ENCODE measurements around the gene ZNF891.

The ZNF891 gene

DNA sequence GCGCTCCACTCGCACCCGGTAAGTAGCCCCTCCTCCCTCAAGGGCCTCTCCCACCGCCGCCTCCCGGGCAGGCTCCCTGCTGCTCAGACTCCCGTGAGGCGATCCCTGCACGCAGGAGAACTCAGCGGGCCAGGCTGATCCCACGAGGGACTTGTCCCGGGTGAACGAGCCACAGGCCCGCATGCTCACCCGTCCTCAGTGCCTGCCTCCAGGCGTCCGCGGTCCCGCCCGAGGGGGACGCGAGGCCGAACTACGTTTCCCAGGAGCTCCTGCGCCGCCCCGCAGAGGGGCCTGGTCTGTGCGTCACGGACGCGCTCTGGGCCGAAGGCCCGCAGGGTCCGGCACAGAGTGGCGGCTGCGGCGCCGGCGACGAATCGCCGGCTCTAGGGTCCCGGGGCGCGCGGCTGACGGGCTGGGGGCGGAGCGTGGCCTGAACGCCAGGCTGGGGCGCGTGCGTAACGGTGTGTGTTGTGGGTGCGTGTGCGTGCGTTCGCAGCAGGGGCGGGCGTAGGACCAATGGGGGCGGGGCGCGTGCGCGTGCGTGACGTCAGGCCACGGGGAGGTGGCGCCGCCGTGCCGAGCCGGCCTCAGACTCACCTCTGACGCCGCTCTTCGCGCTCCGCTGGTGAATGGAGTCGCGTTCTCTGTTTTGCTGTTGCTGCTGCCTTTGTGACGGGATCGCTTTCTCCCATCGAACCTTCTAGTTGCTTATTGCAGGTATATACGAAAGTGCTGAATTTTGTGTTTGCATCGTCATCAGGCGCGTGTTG, at the start of gene ZNF891, which contains the start of gene ZNF10:
ZNF891 (minus strand) TSS at position 237 of the 770 bp plus-strand sequence. CDS start 8,356 bp downstream, outside the sequence.
ZNF10 (plus strand) TSS at position 590 of the 770 bp plus-strand sequence. CDS start 13,866 bp downstream, outside the sequence.
- TF ChIP-seq, protein P1, sequence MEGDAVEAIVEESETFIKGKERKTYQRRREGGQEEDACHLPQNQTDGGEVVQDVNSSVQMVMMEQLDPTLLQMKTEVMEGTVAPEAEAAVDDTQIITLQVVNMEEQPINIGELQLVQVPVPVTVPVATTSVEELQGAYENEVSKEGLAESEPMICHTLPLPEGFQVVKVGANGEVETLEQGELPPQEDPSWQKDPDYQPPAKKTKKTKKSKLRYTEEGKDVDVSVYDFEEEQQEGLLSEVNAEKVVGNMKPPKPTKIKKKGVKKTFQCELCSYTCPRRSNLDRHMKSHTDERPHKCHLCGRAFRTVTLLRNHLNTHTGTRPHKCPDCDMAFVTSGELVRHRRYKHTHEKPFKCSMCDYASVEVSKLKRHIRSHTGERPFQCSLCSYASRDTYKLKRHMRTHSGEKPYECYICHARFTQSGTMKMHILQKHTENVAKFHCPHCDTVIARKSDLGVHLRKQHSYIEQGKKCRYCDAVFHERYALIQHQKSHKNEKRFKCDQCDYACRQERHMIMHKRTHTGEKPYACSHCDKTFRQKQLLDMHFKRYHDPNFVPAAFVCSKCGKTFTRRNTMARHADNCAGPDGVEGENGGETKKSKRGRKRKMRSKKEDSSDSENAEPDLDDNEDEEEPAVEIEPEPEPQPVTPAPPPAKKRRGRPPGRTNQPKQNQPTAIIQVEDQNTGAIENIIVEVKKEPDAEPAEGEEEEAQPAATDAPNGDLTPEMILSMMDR (IDR thresholded peaks at IDR 0.05; ENCODE audit: low read depth, low read length), result no peak
- TF ChIP-seq, protein P2, sequence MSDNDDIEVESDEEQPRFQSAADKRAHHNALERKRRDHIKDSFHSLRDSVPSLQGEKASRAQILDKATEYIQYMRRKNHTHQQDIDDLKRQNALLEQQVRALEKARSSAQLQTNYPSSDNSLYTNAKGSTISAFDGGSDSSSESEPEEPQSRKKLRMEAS (IDR thresholded peaks at IDR 0.05; ENCODE audit: low read depth, low read length), result peak; percentile 91
- TF ChIP-seq MYC (IDR thresholded peaks at IDR 0.05; ENCODE audit: low read depth, low read length) (peak; percentile 76), POLR2A (IDR thresholded peaks at IDR 0.05; ENCODE audit: extremely low read depth, insufficient read length) (peak; percentile 79)
- DNase-seq (ENCODE audit: low read depth), result peak; percentile 99
- peak within 1 kb of the TSS; percentile 81 for H3K4me3 ChIP-seq (ENCODE audit: low read depth, low read length)

- TF ChIP-seq, protein P1 (IDR thresholded peaks at IDR 0.05; ENCODE audit: low read depth, low read length), result no peak
- TF ChIP-seq, protein P2 (IDR thresholded peaks at IDR 0.05; ENCODE audit: low read depth, low read length), result no peak
- no peak for TF ChIP-seq POLR2A (IDR thresholded peaks at IDR 0.05; ENCODE audit: extremely low read depth, insufficient read length)
- TF ChIP-seq MYC (IDR thresholded peaks at IDR 0.05; ENCODE audit: low read depth, low read length), result no peak
- no peak overlapping the region for H3K4me3 ChIP-seq (ENCODE audit: low read depth, low read length)
- no peak for DNase-seq (ENCODE audit: low read depth)
Measured at GRCh38 chr12:133174901-133175300, 44.8 kb upstream of the ZNF891 start.

DNA sequence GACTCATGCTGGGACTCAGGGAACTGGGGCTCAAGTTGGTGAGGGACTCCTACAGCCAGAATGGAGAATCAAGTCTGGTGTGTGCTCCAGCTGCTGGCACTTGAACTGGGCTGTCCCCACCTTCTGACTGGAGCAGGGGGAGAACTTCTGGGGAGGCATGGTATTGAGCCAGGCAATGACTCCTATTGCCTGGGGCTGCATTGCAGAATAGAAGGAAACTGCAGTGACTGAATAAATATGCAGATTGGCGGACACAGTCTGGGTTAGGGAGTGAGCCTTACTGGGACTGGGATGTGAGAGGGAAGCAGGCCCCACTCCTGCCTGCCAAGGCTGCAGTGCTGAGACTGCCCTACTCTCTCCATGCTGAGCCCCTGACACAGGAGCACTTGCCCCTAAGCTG, 42.4 kb upstream of the ZNF891 start:
- DNase-seq (ENCODE audit: low read depth), result no peak
- TF ChIP-seq, protein P1 (IDR thresholded peaks at IDR 0.05; ENCODE audit: low read depth, low read length), result no peak
- no peak for TF ChIP-seq POLR2A (IDR thresholded peaks at IDR 0.05; ENCODE audit: extremely low read depth, insufficient read length)
- TF ChIP-seq, protein P2 (IDR thresholded peaks at IDR 0.05; ENCODE audit: low read depth, low read length), result no peak
- no peak for TF ChIP-seq MYC (IDR thresholded peaks at IDR 0.05; ENCODE audit: low read depth, low read length)
- no peak overlapping the region for H3K4me3 ChIP-seq (ENCODE audit: low read depth, low read length)

DNA sequence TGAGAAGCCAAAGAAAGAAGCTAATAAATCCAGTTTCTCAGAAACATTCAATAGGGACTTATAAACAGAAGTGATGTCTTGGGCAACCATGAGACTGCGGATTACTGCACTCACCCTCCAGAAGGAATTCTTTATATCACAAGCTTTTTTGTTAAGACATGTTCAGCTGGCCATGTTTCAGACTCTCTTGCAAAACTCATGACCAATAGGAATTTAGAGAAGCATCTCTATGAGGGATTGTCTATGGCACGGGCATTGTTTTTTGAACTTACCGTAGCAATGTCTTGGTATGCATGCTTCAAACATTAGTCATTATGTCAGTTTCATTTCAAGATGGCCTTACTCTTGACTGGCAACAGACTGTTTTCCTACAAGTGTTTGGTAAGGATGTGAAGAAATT, 35.7 kb upstream of the ZNF891 start:
- TF ChIP-seq MYC (IDR thresholded peaks at IDR 0.05; ENCODE audit: low read depth, low read length) (no peak), POLR2A (IDR thresholded peaks at IDR 0.05; ENCODE audit: extremely low read depth, insufficient read length) (no peak)
- TF ChIP-seq, protein P1 (IDR thresholded peaks at IDR 0.05; ENCODE audit: low read depth, low read length), result no peak
- TF ChIP-seq, protein P2 (IDR thresholded peaks at IDR 0.05; ENCODE audit: low read depth, low read length), result no peak
- no peak for DNase-seq (ENCODE audit: low read depth)
- H3K4me3 ChIP-seq (ENCODE audit: low read depth, low read length), result no peak overlapping the region

- TF ChIP-seq MYC (IDR thresholded peaks at IDR 0.05; ENCODE audit: low read depth, low read length) (no peak), POLR2A (IDR thresholded peaks at IDR 0.05; ENCODE audit: extremely low read depth, insufficient read length) (no peak)
- TF ChIP-seq, protein P1 (IDR thresholded peaks at IDR 0.05; ENCODE audit: low read depth, low read length), result no peak
- TF ChIP-seq, protein P2 (IDR thresholded peaks at IDR 0.05; ENCODE audit: low read depth, low read length), result no peak
- no peak overlapping the region for H3K4me3 ChIP-seq (ENCODE audit: low read depth, low read length)
Measured at GRCh38 chr12:133156125-133156690, 26.1 kb upstream of the ZNF891 start.

More at GRCh38 chr12:133156125-133156690, 26.1 kb upstream of the ZNF891 start:
- no peak for DNase-seq (ENCODE audit: low read depth)

All from NB4 (cell line).